ENCODE results near the gene MAML1. TPM values are rescaled to one million over a fixed set of nuclear protein-coding genes. Genes with fewer than 3 reads are reported as not detected.

Gene MAML1
- total and polyA plus RNA-seq, 5 donors, result 9.1 to 15.6 (median 13.8) TPM

- Histone ChIP-seq H3K27ac (ENCODE audit: low read length) (peak overlapping the region; percentile 93), H3K4me1 (ENCODE audit: control insufficient read depth, insufficient read depth, low read length) (peaks cover 16% of the 10 kb centered on the region), H3K4me3 (ENCODE audit: low read length) (peak overlapping the region; percentile 88), H3K27me3 (ENCODE audit: control insufficient read depth, insufficient read depth) (no peaks in the 10 kb centered on the region), H3K9me3 (ENCODE audit: control insufficient read depth, low read length) (no peaks in the 10 kb centered on the region)
- ATAC-seq (peak; percentile 17 to 46), DNase-seq (peak; percentile 75 to 88 (median 87))
- 21% methylated on average over 25 of the region's 26 CpGs for WGBS
- intact Hi-C loops (cut with DNase I), result no loop called here
Measured at GRCh38 chr5:179819296-179820126, 86.9 kb downstream of the MAML1 start.

- intact Hi-C loops (cut with DNase I), result no loop called here
Measured at GRCh38 chr5:179820127-179820482, 87.5 kb downstream of the MAML1 start.

GRCh38 chr5:179820483-179821297 lies 88.1 kb downstream of the MAML1 start, which contains the start of gene SQSTM1:
TSS of gene SQSTM1 (plus strand) at chr5:179820905. CDS start at chr5:179820937, 32 bp downstream.
- H3K27ac ChIP-seq (ENCODE audit: low read length), result peak within 1 kb of the TSS; percentile 97
- ATAC-seq (peak; percentile 70 to 77), DNase-seq (peak; percentile 85 to 95 (median 94))
- peak within 1 kb of the TSS; percentile 88 for H3K4me3 ChIP-seq (ENCODE audit: low read length)
- H3K4me1 ChIP-seq (ENCODE audit: control insufficient read depth, insufficient read depth, low read length), result peaks cover 16% of the 10 kb centered on the region
- intact Hi-C loops (cut with DNase I), result no loop called here
- H3K9me3 ChIP-seq (ENCODE audit: control insufficient read depth, low read length), result no peaks in the 10 kb centered on the region
- under 1% methylated on average over 81 of the region's 81 CpGs for WGBS
- no peaks in the 10 kb centered on the region for H3K27me3 ChIP-seq (ENCODE audit: control insufficient read depth, insufficient read depth)

More at GRCh38 chr5:179820127-179820482, 87.5 kb downstream of the MAML1 start:
- DNase-seq (peak in 1 of 3 donors; percentile 62), ATAC-seq (no peak)
- WGBS, result 32% methylated on average over 12 of the region's 12 CpGs
- peaks cover 16% of the 10 kb centered on the region for H3K4me1 ChIP-seq (ENCODE audit: control insufficient read depth, insufficient read depth, low read length)
- H3K4me3 ChIP-seq (ENCODE audit: low read length), result peak overlapping the region; percentile 88
- peak overlapping the region; percentile 93 for H3K27ac ChIP-seq (ENCODE audit: low read length)
- no peaks in the 10 kb centered on the region for H3K27me3 ChIP-seq (ENCODE audit: control insufficient read depth, insufficient read depth)
- H3K9me3 ChIP-seq (ENCODE audit: control insufficient read depth, low read length), result no peaks in the 10 kb centered on the region

GRCh38 chr5:179821298-179822058 lies 88.9 kb downstream of the MAML1 start:
- peak overlapping the region; percentile 88 for H3K4me3 ChIP-seq (ENCODE audit: low read length)
- peaks cover 16% of the 10 kb centered on the region for H3K4me1 ChIP-seq (ENCODE audit: control insufficient read depth, insufficient read depth, low read length)
- intact Hi-C loops (cut with DNase I), result no loop called here
- WGBS, result under 1% methylated on average over 54 of the region's 54 CpGs
- DNase-seq, result peak; percentile 97 to 99 (median 99)
- peak overlapping the region; percentile 97 for H3K27ac ChIP-seq (ENCODE audit: low read length)
- ATAC-seq, result peak; percentile 84 to 87
- no peaks in the 10 kb centered on the region for H3K27me3 ChIP-seq (ENCODE audit: control insufficient read depth, insufficient read depth)
- no peaks in the 10 kb centered on the region for H3K9me3 ChIP-seq (ENCODE audit: control insufficient read depth, low read length)

- peak overlapping the region; percentile 88 for H3K4me3 ChIP-seq (ENCODE audit: low read length)
- H3K27me3 ChIP-seq (ENCODE audit: control insufficient read depth, insufficient read depth), result no peaks in the 10 kb centered on the region
- H3K27ac ChIP-seq (ENCODE audit: low read length), result no peak overlapping the region
- intact Hi-C loops (cut with DNase I), result no loop called here
- peak in 2 of 3 donors; percentile 40 to 50 for DNase-seq
- H3K4me1 ChIP-seq (ENCODE audit: control insufficient read depth, insufficient read depth, low read length), result peaks cover 16% of the 10 kb centered on the region
- no peaks in the 10 kb centered on the region for H3K9me3 ChIP-seq (ENCODE audit: control insufficient read depth, low read length)
- no peak for ATAC-seq
- WGBS, result 62% methylated on average over 3 of the region's 3 CpGs
Measured at GRCh38 chr5:179822059-179822432, 89.4 kb downstream of the MAML1 start.

- 51% methylated on average over 8 of the region's 8 CpGs for WGBS
- peak overlapping the region; percentile 88 for H3K4me3 ChIP-seq (ENCODE audit: low read length)
Measured at GRCh38 chr5:179822444-179822990, 89.9 kb downstream of the MAML1 start.

GRCh38 chr5:179823937-179824744 lies 91.5 kb downstream of the MAML1 start:
- no peak overlapping the region for H3K27ac ChIP-seq (ENCODE audit: low read length)

More at GRCh38 chr5:179822444-179822990, 89.9 kb downstream of the MAML1 start:
- intact Hi-C loops (cut with DNase I), result no loop called here
- Histone ChIP-seq H3K27ac (ENCODE audit: low read length) (peak overlapping the region; percentile 13), H3K27me3 (ENCODE audit: control insufficient read depth, insufficient read depth) (no peaks in the 10 kb centered on the region), H3K9me3 (ENCODE audit: control insufficient read depth, low read length) (no peaks in the 10 kb centered on the region), H3K4me1 (ENCODE audit: control insufficient read depth, insufficient read depth, low read length) (peaks cover 16% of the 10 kb centered on the region)
- ATAC-seq, result no peak
- peak in 2 of 3 donors; percentile 54 to 59 for DNase-seq

GRCh38 chr5:179824745-179825112 lies 92.1 kb downstream of the MAML1 start:
- H3K27me3 ChIP-seq (ENCODE audit: control insufficient read depth, insufficient read depth), result no peaks in the 10 kb centered on the region
- DNase-seq (peak in 1 of 3 donors; percentile 22), ATAC-seq (no peak)
- H3K4me1 ChIP-seq (ENCODE audit: control insufficient read depth, insufficient read depth, low read length), result peaks cover 15% of the 10 kb centered on the region
- WGBS, result 80% methylated on average over 3 of the region's 3 CpGs
- no peaks in the 10 kb centered on the region for H3K9me3 ChIP-seq (ENCODE audit: control insufficient read depth, low read length)
- no peak overlapping the region for H3K27ac ChIP-seq (ENCODE audit: low read length)
- intact Hi-C loops (cut with DNase I), result no loop called here
- no peak overlapping the region for H3K4me3 ChIP-seq (ENCODE audit: low read length)

More at GRCh38 chr5:179823937-179824744, 91.5 kb downstream of the MAML1 start:
- ATAC-seq (no peak), DNase-seq (peak in 2 of 3 donors; percentile 46 to 51)
- intact Hi-C loops (cut with DNase I), result no loop called here
- Histone ChIP-seq H3K9me3 (ENCODE audit: control insufficient read depth, low read length) (no peaks in the 10 kb centered on the region), H3K4me1 (ENCODE audit: control insufficient read depth, insufficient read depth, low read length) (peaks cover 16% of the 10 kb centered on the region), H3K4me3 (ENCODE audit: low read length) (no peak overlapping the region), H3K27me3 (ENCODE audit: control insufficient read depth, insufficient read depth) (no peaks in the 10 kb centered on the region)
- WGBS, result 87% methylated on average over 22 of the region's 22 CpGs

- Histone ChIP-seq H3K27ac (ENCODE audit: low read length) (no peak overlapping the region), H3K9me3 (ENCODE audit: control insufficient read depth, low read length) (no peaks in the 10 kb centered on the region), H3K27me3 (ENCODE audit: control insufficient read depth, insufficient read depth) (no peaks in the 10 kb centered on the region), H3K4me3 (ENCODE audit: low read length) (no peak overlapping the region), H3K4me1 (ENCODE audit: control insufficient read depth, insufficient read depth, low read length) (peaks cover 10% of the 10 kb centered on the region)
- peak in 2 of 3 donors; percentile 21 to 33 for DNase-seq
- no peak for ATAC-seq
- WGBS, result 71% methylated on average over 13 of the region's 13 CpGs
- intact Hi-C loops (cut with DNase I), result no loop called here
Measured at GRCh38 chr5:179825655-179826182, 93.1 kb downstream of the MAML1 start.
